Measurements from ENCODE around the gene UNC93B1. TPM values are rescaled to one million over a fixed set of nuclear protein-coding genes. Genes with fewer than 3 reads are reported as not detected.
"Not testable (repeated sequence)": the region's sequence is repeated elsewhere in the genome, so short reads cannot be mapped to it uniquely, and the experiment has no call there.

UNC93B1 gene
- total and polyA plus RNA-seq, 2 of the 8 experiments (the other 6 are each of a cell fraction or from before 2014, with no cell fraction given), result 18.9 to 34.3 TPM

DNA sequence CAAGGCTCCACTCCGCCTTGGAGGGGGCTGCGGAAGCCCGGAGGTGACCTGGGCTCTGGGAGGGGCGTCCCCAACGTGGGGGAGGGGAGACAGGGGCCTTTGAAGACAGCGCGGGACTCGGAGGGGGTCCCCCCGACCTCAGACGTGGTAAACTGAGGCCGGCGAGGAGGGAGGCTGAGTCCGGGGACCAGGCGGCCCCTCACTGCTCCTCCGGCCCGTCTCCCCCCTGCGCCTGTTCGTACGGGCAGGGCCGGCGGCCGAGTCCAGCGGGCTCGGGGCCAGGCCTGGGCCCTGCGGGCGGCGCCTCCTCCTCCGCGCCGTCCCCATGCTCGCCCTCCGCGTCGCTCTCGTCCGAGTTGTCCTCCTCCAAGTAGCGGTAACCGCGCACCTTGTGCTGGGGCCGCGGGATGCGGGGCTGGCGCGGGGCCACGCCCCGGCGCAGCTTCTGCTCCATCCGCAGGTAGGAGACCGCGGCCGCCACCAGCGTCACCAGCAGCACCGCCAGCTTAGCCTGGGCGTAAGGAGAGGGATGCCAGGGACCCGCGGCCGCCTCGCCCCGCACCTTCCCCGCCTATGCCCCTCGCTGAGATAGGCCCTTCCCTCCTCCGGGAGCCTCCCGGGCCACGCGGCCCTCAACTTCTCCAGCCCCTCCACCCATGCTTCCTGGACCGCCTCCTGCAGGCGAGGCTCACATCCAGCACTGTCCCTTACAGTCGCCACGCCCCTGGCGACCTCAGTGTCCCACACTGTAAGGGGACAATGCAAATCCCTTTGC, 12.4 kb downstream of the UNC93B1 start:
- H3K56ac ChIP-seq (replicated peaks; ENCODE audit: insufficient read length, low read depth, low read length); H3K36me3 ChIP-seq (ENCODE audit: control insufficient read depth in 2 of 4, insufficient read depth in 4 of 4, low read length in 3 of 4); H2BK20ac ChIP-seq (ENCODE audit: low read length); POLR2A ChIA-PET (ENCODE audit: partially characterized antibody); H2BK12ac ChIP-seq (ENCODE audit: low read depth, low read length); H3K27me3 ChIP-seq (replicated peaks in 1 of 4; ENCODE audit: control insufficient read depth in 3 of 4, extremely low read depth in 1 of 4, insufficient read depth in 3 of 4, low read length in 3 of 4); H2BK120ac ChIP-seq (replicated peaks; ENCODE audit: low read depth, low read length); H3K27ac ChIP-seq (ENCODE audit: low read depth, low read length); H2BK15ac ChIP-seq (ENCODE audit: low read length); H3K79me1 ChIP-seq (ENCODE audit: low read depth, low read length); H3K23me2 ChIP-seq (ENCODE audit: low read depth, low read length); H2AFZ ChIP-seq (ENCODE audit: low read length); H3K14ac ChIP-seq (ENCODE audit: insufficient read length); H4K91ac ChIP-seq (replicated peaks; ENCODE audit: insufficient read length, low read length); H3K4me1 ChIP-seq (replicated peaks in 1 of 4; ENCODE audit: control insufficient read depth in 3 of 4, insufficient read depth in 4 of 4, low read length in 3 of 4); FAIRE-seq; H4K20me1 ChIP-seq (replicated peaks in 1 of 2; ENCODE audit: control insufficient read depth in 1 of 2, insufficient read depth in 2 of 2, low read length in 2 of 2); H3K23ac ChIP-seq (ENCODE audit: insufficient read length); H4K5ac ChIP-seq (ENCODE audit: insufficient read length, low read depth, low read length); H3K79me2 ChIP-seq (ENCODE audit: control insufficient read depth in 1 of 2, insufficient read depth in 2 of 2, low read length in 2 of 2); H2AK5ac ChIP-seq (ENCODE audit: low read depth, low read length); H3K18ac ChIP-seq (ENCODE audit: extremely low read depth, low read length); H2BK5ac ChIP-seq (ENCODE audit: low read depth, low read length); H3K9me3 ChIP-seq (ENCODE audit: insufficient read depth in 2 of 2, low read depth in 1 of 2, low read length in 1 of 2); H3K4ac ChIP-seq (replicated peaks; ENCODE audit: insufficient read length, low read depth, low read length): not testable (repeated sequence)
- 6% methylated on average over 21 of the region's 70 CpGs; no CpG with 5 or more reads in 1 of the 2 experiments for WGBS, 2 experiments (ENCODE audit: extremely low coverage in 1 of 2, insufficient coverage in 1 of 2, insufficient read length in 1 of 2, insufficient replicate concordance in 2 of 2, low coverage in 1 of 2, low lambda C conversion rate in 2 of 2, missing lambda C conversion rate in 1 of 2)
- DNase-seq (ENCODE audit: low read depth in 1 of 2, low spot score in 2 of 2), result peak in 1 of 2 experiments; percentile 87
- Histone ChIP-seq H3K4me3 (ENCODE audit: extremely low read depth in 1 of 4, insufficient read depth in 2 of 4, low read depth in 3 of 4, low read length in 4 of 4) (peak overlapping the region; percentile 26 to 63 (median 32)), H3K4me2 (ENCODE audit: insufficient read depth in 1 of 2, low read depth in 2 of 2, low read length in 2 of 2) (peak overlapping the region; percentile 89 to 92), H3K9ac (replicated peaks in 1 of 4; ENCODE audit: extremely low read depth in 1 of 4, low read depth in 3 of 4, low read length in 3 of 4) (peak overlapping the region in 1 of 4 experiments; percentile 37; a peak in 1 of 7 replicates), H4K8ac (ENCODE audit: extremely low read depth, insufficient read depth, low read length) (peak overlapping the region; percentile 89; the same call in 1 of the 2 replicates)
- peak; percentile 20 for TF ChIP-seq KDM4A (IDR thresholded peaks at IDR 0.05; ENCODE audit: low read depth, low read length, severe bottlenecking)
- TF ChIP-seq, protein P1, sequence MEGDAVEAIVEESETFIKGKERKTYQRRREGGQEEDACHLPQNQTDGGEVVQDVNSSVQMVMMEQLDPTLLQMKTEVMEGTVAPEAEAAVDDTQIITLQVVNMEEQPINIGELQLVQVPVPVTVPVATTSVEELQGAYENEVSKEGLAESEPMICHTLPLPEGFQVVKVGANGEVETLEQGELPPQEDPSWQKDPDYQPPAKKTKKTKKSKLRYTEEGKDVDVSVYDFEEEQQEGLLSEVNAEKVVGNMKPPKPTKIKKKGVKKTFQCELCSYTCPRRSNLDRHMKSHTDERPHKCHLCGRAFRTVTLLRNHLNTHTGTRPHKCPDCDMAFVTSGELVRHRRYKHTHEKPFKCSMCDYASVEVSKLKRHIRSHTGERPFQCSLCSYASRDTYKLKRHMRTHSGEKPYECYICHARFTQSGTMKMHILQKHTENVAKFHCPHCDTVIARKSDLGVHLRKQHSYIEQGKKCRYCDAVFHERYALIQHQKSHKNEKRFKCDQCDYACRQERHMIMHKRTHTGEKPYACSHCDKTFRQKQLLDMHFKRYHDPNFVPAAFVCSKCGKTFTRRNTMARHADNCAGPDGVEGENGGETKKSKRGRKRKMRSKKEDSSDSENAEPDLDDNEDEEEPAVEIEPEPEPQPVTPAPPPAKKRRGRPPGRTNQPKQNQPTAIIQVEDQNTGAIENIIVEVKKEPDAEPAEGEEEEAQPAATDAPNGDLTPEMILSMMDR (IDR thresholded peaks at IDR 0.05; ENCODE audit: control extremely low read depth in 1 of 3, insufficient read depth in 1 of 3, low read depth in 1 of 3, low read length in 3 of 3), result peak in 1 of 3 experiments; percentile 8; a peak in 1 of 4 replicates
- TF ChIP-seq, protein P2, sequence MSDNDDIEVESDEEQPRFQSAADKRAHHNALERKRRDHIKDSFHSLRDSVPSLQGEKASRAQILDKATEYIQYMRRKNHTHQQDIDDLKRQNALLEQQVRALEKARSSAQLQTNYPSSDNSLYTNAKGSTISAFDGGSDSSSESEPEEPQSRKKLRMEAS (IDR thresholded peaks at IDR 0.05), result peak; percentile 53
- CTCF ChIA-PET (ENCODE audit: partially characterized antibody), result interaction anchor here (0.9 to 1.1 kb wide), 2 partner anchors 9 to 115 kb away, joined by 3 read pairs; no protein-coding TSS in a partner anchor

All from H1 (cell line).